H1 (cell line): ENCODE measurements around the gene S1PR2. TPM values are rescaled to one million over a fixed set of nuclear protein-coding genes. Genes with fewer than 3 reads are reported as not detected.

Experiments used
- FOSL1 ChIP-seq: IDR thresholded peaks from 2 replicates; pipeline ENCODE4 v1.6.1; 2011; ENCODE audit warnings: mild to moderate bottlenecking, low read depth, low read length, moderate library complexity; ENCODE audit not compliant: insufficient read depth
- GABPA ChIP-seq: IDR thresholded peaks from 2 replicates; pipeline ENCODE4 v1.6.1; 2011; ENCODE audit warnings: mild to moderate bottlenecking, low read length, moderate library complexity, borderline replicate concordance; ENCODE audit not compliant: insufficient read depth
- polyA plus RNA-seq, 7 experiments: library from polyadenylated mRNA; depleted of rRNA in 3 of 7; stranded (reverse) in 5 of 7; unstranded in 2 of 7; fragments of >200 nt in 5 of 7; fragments of 200-250 nt in 2 of 7; gene quantifications; 1 replicate in 5 of 7; 2 replicates in 1 of 7; 4 replicates in 1 of 7; pipeline versions ENCODE4 v1.2.1 to v1.2.3, GENCODE V29; 2011 to 2013; ENCODE audit warnings: missing spikeins in 2 of 7, mixed read lengths in 2 of 7
- total RNA-seq: library from RNA; stranded (reverse); fragmentation: NEBNext Ultra II Directional; extraction: Animal tissue kit (Norgen Biotek cat#: 25700); gene quantifications from 2 replicates; pipeline ENCODE4 v1.2.1, GENCODE V29; 2021

The S1PR2 gene
- total and polyA plus RNA-seq, 2 of the 8 experiments (the other 6 are each of a cell fraction or from before 2014, with no cell fraction given) = 17.5 to 19.4 TPM

DNA sequence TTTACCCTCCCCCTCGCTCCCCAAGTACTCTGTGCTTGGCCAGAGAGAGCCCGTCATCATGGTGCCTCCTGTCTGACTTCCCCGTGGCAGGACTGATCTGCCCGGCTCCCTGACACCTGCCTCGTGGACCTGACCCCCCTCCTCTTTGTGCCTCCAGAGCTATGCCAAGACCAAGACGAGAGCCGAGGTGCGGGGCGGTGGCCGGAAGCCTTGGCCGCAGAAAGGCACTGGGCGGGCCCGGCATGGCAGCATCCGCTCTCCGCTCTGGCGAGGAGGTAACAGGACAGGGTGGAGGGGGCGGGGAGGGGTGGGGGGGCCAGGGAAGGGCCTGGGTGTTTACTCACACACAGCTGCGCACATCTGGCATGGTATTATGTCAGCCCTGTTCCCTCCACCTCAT, 25.4 kb upstream of the S1PR2 start (continued):
- TF ChIP-seq FOSL1 (no peak), GABPA (no peak)
